Measurements from ENCODE around the gene GRM7. TPM values are rescaled to one million over a fixed set of nuclear protein-coding genes. Genes with fewer than 3 reads are reported as not detected.

GRM7 gene
- total and polyA plus RNA-seq, 4 experiments from 2014 or later: not detected

DNA sequence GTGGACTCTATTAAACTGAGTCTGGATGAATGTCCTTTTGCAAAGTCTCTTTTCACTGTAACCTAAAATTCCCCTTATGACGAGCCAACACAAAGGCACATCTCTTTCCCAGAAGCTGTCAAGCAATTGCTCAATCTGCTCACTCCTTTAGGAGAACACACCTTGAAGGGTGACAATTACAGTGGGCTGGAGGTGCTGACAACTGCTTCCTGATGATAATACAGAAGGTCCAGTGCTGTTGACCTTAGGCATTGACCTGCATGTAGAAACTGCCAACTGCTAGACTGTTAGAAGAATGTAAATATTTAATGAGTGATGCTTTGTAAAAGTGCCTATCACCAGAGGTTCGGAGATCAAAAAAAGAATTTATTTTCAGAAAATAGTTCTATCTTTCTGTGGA, 757.7 kb downstream of the GRM7 start:
- ChIA-PET CTCF (ENCODE audit: partially characterized antibody) (no interaction called here), POLR2A (ENCODE audit: partially characterized antibody) (no interaction called here)
- no peaks in the 10 kb centered on the region for H3K36me3 Mint-ChIP-seq
- H3K4me1 Mint-ChIP-seq: no peaks in the 10 kb centered on the region
- H3K9me3 Mint-ChIP-seq: peaks cover 0 to 2% (median 0%) of the 10 kb centered on the region in 8 donors
- H3K27me3 Mint-ChIP-seq: no peaks in the 10 kb centered on the region
- intact Hi-C loops (cut with micrococcal nuclease): no loop called here
- DNase-seq: no peak
- H3K9me3 ChIP-seq (ENCODE audit: control insufficient read depth in 1 of 2, low read length in 2 of 2): no peaks in the 10 kb centered on the region
- H3K4me3 Mint-ChIP-seq: no peak overlapping the region
- no peak overlapping the region for H3K27ac Mint-ChIP-seq
- no peaks in the 10 kb centered on the region for H3K27me3 ChIP-seq (ENCODE audit: insufficient read depth, low read length)
- no peak overlapping the region for H3K4me3 ChIP-seq (ENCODE audit: low read length in 2 of 2)
- H3K4me1 ChIP-seq (ENCODE audit: insufficient read depth, low read length): no peaks in the 10 kb centered on the region
- H3K27ac ChIP-seq (ENCODE audit: low read depth, low read length): no peak overlapping the region
- H3K36me3 ChIP-seq (ENCODE audit: insufficient read depth, low read length): no peaks in the 10 kb centered on the region

DNA sequence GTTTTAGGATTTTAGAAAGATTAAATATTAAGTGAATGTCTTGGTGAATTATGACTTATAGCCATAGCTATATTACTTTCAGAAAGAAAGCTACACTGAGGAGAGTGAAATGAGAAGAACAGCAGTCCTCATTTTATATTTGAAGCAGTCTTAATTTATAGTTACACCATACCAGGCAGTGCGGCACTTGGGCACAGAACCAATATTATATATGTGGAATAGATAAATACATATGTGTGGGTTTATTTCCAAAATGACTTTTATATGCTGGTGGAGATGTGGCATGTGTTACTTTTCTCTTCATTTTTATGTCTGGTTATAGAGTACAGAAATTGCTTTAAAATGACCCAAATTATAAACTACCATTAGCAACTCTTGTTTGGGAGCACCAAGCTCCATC, 759.5 kb downstream of the GRM7 start:
- H3K27ac ChIP-seq (ENCODE audit: low read depth, low read length): no peak overlapping the region
- H3K4me3 Mint-ChIP-seq: no peak overlapping the region
- intact Hi-C loops (cut with micrococcal nuclease): no loop called here
- no peak for DNase-seq
- H3K9me3 Mint-ChIP-seq: peaks cover 0 to 2% (median 0%) of the 10 kb centered on the region in 8 donors
- H3K36me3 ChIP-seq (ENCODE audit: insufficient read depth, low read length): no peaks in the 10 kb centered on the region
- CTCF ChIA-PET (ENCODE audit: partially characterized antibody): no interaction called here
- H3K9me3 ChIP-seq (ENCODE audit: control insufficient read depth in 1 of 2, low read length in 2 of 2): no peaks in the 10 kb centered on the region
- POLR2A ChIA-PET (ENCODE audit: partially characterized antibody): no interaction called here
- H3K27me3 Mint-ChIP-seq: no peaks in the 10 kb centered on the region
- no peaks in the 10 kb centered on the region for H3K27me3 ChIP-seq (ENCODE audit: insufficient read depth, low read length)
- H3K36me3 Mint-ChIP-seq: no peaks in the 10 kb centered on the region
- H3K27ac Mint-ChIP-seq: no peak overlapping the region
- no peaks in the 10 kb centered on the region for H3K4me1 ChIP-seq (ENCODE audit: insufficient read depth, low read length)
- H3K4me1 Mint-ChIP-seq: no peaks in the 10 kb centered on the region
- no peak overlapping the region for H3K4me3 ChIP-seq (ENCODE audit: low read length in 2 of 2)

DNA sequence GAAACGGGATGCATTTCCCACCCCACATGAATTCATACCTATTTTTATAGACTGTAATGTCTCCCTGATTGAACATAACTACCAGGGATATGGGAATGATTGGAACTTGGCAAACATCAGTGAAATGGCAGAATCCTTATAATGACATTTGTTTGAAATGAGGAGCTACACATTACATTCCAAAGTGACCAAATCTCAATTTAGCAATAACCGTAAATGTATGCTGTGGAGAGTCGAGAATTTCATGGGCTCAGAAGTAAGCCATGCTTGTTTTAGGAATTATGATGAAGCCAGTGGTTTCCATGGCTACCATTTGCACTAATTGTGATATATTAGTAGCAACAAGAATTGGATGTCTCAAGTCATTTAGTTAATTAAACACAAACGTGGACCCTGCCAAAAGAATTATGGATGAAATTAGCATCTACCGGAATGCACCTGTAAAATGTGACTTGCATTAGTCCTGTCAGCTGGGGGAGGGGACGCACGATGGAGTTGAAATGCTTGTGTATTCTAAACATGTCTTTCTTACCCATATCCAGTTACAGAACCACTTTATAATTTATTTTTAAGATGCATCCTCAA, 760.2 kb downstream of the GRM7 start:
- Mint-ChIP-seq H3K27me3 (no peaks in the 10 kb centered on the region), H3K4me3 (no peak overlapping the region), H3K9me3 (peaks cover 0 to 2% (median 0%) of the 10 kb centered on the region in 8 donors), H3K36me3 (no peaks in the 10 kb centered on the region), H3K27ac (no peak overlapping the region), H3K4me1 (no peaks in the 10 kb centered on the region)
- no peak for DNase-seq
- no peaks in the 10 kb centered on the region for H3K4me1 ChIP-seq (ENCODE audit: insufficient read depth, low read length)
- no peaks in the 10 kb centered on the region for H3K27me3 ChIP-seq (ENCODE audit: insufficient read depth, low read length)
- intact Hi-C loops (cut with micrococcal nuclease): no loop called here
- ChIA-PET CTCF (ENCODE audit: partially characterized antibody) (no interaction called here), POLR2A (ENCODE audit: partially characterized antibody) (no interaction called here)
- no peaks in the 10 kb centered on the region for H3K36me3 ChIP-seq (ENCODE audit: insufficient read depth, low read length)
- no peaks in the 10 kb centered on the region for H3K9me3 ChIP-seq (ENCODE audit: control insufficient read depth in 1 of 2, low read length in 2 of 2)
- no peak overlapping the region for H3K27ac ChIP-seq (ENCODE audit: low read depth, low read length)
- no peak overlapping the region for H3K4me3 ChIP-seq (ENCODE audit: low read length in 2 of 2)

DNA sequence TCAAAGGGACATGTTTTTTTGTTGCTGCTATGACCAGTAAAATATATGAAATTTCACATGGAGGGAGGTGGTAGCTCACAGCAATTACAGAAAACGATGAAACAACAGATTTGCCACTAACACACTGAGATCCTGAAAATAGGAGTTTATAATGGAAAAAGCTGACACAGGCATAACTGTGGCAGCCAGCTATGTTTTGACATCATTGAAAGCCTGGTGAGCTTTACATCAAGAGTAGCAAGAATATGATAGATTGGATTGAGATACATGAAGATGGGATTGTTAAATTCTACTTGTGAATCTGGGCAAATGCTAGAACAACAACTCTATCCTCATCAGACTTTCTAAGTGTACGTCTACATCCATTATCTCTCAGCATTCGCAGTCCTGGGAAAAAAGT, 760.7 kb downstream of the GRM7 start:
- intact Hi-C loops (cut with micrococcal nuclease): loop anchor here (1.0 kb wide), 1 partner anchor 29 kb away; no protein-coding TSS in a partner anchor
- no peaks in the 10 kb centered on the region for H3K36me3 Mint-ChIP-seq
- Histone ChIP-seq H3K4me1 (ENCODE audit: insufficient read depth, low read length) (no peaks in the 10 kb centered on the region), H3K27ac (ENCODE audit: low read depth, low read length) (no peak overlapping the region), H3K36me3 (ENCODE audit: insufficient read depth, low read length) (no peaks in the 10 kb centered on the region), H3K9me3 (ENCODE audit: control insufficient read depth in 1 of 2, low read length in 2 of 2) (no peaks in the 10 kb centered on the region), H3K27me3 (ENCODE audit: insufficient read depth, low read length) (no peaks in the 10 kb centered on the region), H3K4me3 (ENCODE audit: low read length in 2 of 2) (no peak overlapping the region)
- no peak overlapping the region for H3K27ac Mint-ChIP-seq
- no peak for DNase-seq
- ChIA-PET POLR2A (ENCODE audit: partially characterized antibody) (no interaction called here), CTCF (ENCODE audit: partially characterized antibody) (no interaction called here)
- no peaks in the 10 kb centered on the region for H3K4me1 Mint-ChIP-seq
- H3K4me3 Mint-ChIP-seq: no peak overlapping the region
- peaks cover 0 to 2% (median 0%) of the 10 kb centered on the region in 8 donors for H3K9me3 Mint-ChIP-seq
- no peaks in the 10 kb centered on the region for H3K27me3 Mint-ChIP-seq

DNA sequence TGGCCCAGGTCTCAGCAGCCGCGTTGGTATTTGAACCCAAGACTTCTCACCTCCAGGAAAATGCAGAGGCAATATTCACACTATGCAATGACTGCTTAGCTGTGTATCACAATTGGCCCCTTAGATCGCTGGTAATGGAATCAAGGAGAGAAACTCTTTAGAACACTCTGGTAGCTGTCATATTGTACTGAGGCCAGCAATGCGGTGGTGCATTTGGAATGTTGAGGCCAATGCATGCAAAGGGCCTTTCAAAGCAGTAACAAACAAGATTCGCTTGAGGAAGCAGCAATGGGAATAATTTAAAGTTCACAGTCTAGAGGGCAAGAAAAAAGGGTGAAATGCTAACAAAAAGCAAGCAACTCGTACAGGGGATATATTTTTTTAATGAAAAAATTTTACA, 764.1 kb downstream of the GRM7 start:
- Mint-ChIP-seq H3K4me1 (no peaks in the 10 kb centered on the region), H3K4me3 (no peak overlapping the region), H3K27me3 (no peaks in the 10 kb centered on the region), H3K9me3 (no peaks in the 10 kb centered on the region), H3K27ac (no peak overlapping the region), H3K36me3 (no peaks in the 10 kb centered on the region)
- DNase-seq: no peak
- H3K4me3 ChIP-seq (ENCODE audit: low read length in 2 of 2): no peak overlapping the region
- no peak overlapping the region for H3K27ac ChIP-seq (ENCODE audit: low read depth, low read length)
- no peaks in the 10 kb centered on the region for H3K4me1 ChIP-seq (ENCODE audit: insufficient read depth, low read length)
- intact Hi-C loops (cut with micrococcal nuclease): no loop called here
- H3K27me3 ChIP-seq (ENCODE audit: insufficient read depth, low read length): no peaks in the 10 kb centered on the region
- no peaks in the 10 kb centered on the region for H3K36me3 ChIP-seq (ENCODE audit: insufficient read depth, low read length)
- POLR2A ChIA-PET (ENCODE audit: partially characterized antibody): no interaction called here
- H3K9me3 ChIP-seq (ENCODE audit: control insufficient read depth in 1 of 2, low read length in 2 of 2): no peaks in the 10 kb centered on the region
- CTCF ChIA-PET (ENCODE audit: partially characterized antibody): no interaction called here

DNA sequence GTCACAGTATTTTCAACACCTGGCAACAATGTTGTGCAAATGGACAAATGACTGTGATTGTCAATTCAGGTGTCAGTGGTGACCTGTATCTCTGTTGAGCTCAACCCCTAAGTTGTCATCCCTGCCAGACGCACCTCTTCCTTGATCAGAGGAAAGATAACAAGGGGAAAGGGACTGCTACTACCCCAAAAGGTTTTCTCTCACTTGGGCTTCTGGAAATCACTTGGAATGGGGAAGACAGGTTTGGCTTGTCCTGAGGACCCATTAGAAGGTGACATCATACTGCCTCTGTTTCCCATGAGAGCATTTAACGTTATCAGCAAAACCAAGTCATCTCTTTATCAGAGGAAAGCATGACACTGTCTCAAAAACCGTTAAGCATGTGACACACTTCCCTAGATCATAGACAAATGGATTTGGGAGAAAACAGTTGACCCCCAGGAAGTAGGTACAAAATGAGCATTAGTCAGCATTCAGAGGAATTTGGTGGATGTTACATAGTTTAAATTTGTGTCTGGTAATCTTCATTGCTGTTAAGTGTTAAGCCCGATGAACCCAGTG, 769.5 kb downstream of the GRM7 start:
- no peak overlapping the region for H3K27ac ChIP-seq (ENCODE audit: low read depth, low read length)
- DNase-seq: no peak
- intact Hi-C loops (cut with micrococcal nuclease): no loop called here
- H3K4me1 ChIP-seq (ENCODE audit: insufficient read depth, low read length): no peaks in the 10 kb centered on the region
- POLR2A ChIA-PET (ENCODE audit: partially characterized antibody): no interaction called here
- H3K36me3 Mint-ChIP-seq: no peaks in the 10 kb centered on the region
- CTCF ChIA-PET (ENCODE audit: partially characterized antibody): no interaction called here
- no peak overlapping the region for H3K27ac Mint-ChIP-seq
- no peaks in the 10 kb centered on the region for H3K27me3 ChIP-seq (ENCODE audit: insufficient read depth, low read length)
- H3K36me3 ChIP-seq (ENCODE audit: insufficient read depth, low read length): no peaks in the 10 kb centered on the region
- no peaks in the 10 kb centered on the region for H3K9me3 ChIP-seq (ENCODE audit: control insufficient read depth in 1 of 2, low read length in 2 of 2)
- no peak overlapping the region for H3K4me3 ChIP-seq (ENCODE audit: low read length in 2 of 2)
- no peaks in the 10 kb centered on the region for H3K9me3 Mint-ChIP-seq
- H3K4me1 Mint-ChIP-seq: no peaks in the 10 kb centered on the region
- H3K27me3 Mint-ChIP-seq: peaks cover 0 to 2% of the 10 kb centered on the region in 2 donors
- no peak overlapping the region for H3K4me3 Mint-ChIP-seq

DNA sequence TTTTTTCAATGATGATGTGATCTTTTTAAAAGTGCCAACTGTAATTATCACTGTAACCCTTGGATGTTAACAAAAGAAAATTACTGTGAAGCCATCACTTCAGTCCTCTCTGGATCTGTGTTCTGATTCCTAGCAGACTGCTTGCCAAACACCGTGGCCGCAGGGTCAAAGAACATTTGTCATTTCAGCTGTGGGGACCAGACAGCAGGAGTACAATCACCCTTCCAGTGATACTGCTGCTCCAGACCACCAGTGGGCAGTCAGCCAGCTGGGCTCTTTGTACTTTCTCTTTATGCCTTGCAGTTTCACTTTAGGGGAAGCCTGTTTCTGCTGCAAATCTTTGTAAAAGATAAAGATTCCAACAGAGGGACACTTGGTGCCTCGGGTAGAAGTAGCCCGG, 770.0 kb downstream of the GRM7 start:
- Histone ChIP-seq H3K27ac (ENCODE audit: low read depth, low read length) (no peak overlapping the region), H3K4me1 (ENCODE audit: insufficient read depth, low read length) (no peaks in the 10 kb centered on the region), H3K27me3 (ENCODE audit: insufficient read depth, low read length) (no peaks in the 10 kb centered on the region), H3K9me3 (ENCODE audit: control insufficient read depth in 1 of 2, low read length in 2 of 2) (no peaks in the 10 kb centered on the region), H3K36me3 (ENCODE audit: insufficient read depth, low read length) (no peaks in the 10 kb centered on the region), H3K4me3 (ENCODE audit: low read length in 2 of 2) (no peak overlapping the region)
- no peak for DNase-seq
- Mint-ChIP-seq H3K4me3 (no peak overlapping the region), H3K9me3 (no peaks in the 10 kb centered on the region), H3K27me3 (peaks cover 0 to 2% of the 10 kb centered on the region in 2 donors), H3K4me1 (no peaks in the 10 kb centered on the region), H3K36me3 (no peaks in the 10 kb centered on the region), H3K27ac (no peak overlapping the region)
- intact Hi-C loops (cut with micrococcal nuclease): no loop called here
- CTCF ChIA-PET (ENCODE audit: partially characterized antibody): no interaction called here
- POLR2A ChIA-PET (ENCODE audit: partially characterized antibody): no interaction called here

DNA sequence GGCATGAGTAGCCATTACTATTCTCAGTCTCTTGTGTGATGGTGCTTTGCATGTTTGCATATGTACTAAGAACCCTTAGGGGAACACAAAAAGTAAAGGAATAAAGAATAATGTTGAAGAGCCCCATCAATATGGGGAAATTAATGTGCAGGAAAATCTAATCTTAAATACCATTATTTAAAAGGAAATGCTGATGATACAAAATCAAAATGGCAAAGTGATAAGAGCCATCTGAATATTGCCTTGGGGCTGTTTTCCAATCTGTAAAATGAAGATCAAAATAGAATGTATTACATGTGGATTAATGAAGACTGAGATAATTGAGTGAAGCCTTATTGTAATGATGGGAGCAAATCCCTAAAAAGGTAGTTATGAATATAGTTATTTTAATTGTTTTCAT, 771.4 kb downstream of the GRM7 start:
- POLR2A ChIA-PET (ENCODE audit: partially characterized antibody): no interaction called here
- no peak overlapping the region for H3K4me3 Mint-ChIP-seq
- no peak overlapping the region for H3K27ac Mint-ChIP-seq
- H3K27me3 ChIP-seq (ENCODE audit: insufficient read depth, low read length): no peaks in the 10 kb centered on the region
- no peaks in the 10 kb centered on the region for H3K9me3 Mint-ChIP-seq
- H3K9me3 ChIP-seq (ENCODE audit: control insufficient read depth in 1 of 2, low read length in 2 of 2): no peaks in the 10 kb centered on the region
- no peaks in the 10 kb centered on the region for H3K4me1 ChIP-seq (ENCODE audit: insufficient read depth, low read length)
- no peak for DNase-seq
- H3K4me3 ChIP-seq (ENCODE audit: low read length in 2 of 2): no peak overlapping the region
- no peaks in the 10 kb centered on the region for H3K36me3 Mint-ChIP-seq
- CTCF ChIA-PET (ENCODE audit: partially characterized antibody): no interaction called here
- H3K4me1 Mint-ChIP-seq: no peaks in the 10 kb centered on the region
- H3K27ac ChIP-seq (ENCODE audit: low read depth, low read length): no peak overlapping the region
- intact Hi-C loops (cut with micrococcal nuclease): no loop called here
- H3K27me3 Mint-ChIP-seq: peaks cover 0 to 2% of the 10 kb centered on the region in 2 donors
- H3K36me3 ChIP-seq (ENCODE audit: insufficient read depth, low read length): no peaks in the 10 kb centered on the region

All from CD4-positive, alpha-beta memory T cell (primary cell).